Measurements from ENCODE around the gene HSPBP1.

Gene HSPBP1

DNA sequence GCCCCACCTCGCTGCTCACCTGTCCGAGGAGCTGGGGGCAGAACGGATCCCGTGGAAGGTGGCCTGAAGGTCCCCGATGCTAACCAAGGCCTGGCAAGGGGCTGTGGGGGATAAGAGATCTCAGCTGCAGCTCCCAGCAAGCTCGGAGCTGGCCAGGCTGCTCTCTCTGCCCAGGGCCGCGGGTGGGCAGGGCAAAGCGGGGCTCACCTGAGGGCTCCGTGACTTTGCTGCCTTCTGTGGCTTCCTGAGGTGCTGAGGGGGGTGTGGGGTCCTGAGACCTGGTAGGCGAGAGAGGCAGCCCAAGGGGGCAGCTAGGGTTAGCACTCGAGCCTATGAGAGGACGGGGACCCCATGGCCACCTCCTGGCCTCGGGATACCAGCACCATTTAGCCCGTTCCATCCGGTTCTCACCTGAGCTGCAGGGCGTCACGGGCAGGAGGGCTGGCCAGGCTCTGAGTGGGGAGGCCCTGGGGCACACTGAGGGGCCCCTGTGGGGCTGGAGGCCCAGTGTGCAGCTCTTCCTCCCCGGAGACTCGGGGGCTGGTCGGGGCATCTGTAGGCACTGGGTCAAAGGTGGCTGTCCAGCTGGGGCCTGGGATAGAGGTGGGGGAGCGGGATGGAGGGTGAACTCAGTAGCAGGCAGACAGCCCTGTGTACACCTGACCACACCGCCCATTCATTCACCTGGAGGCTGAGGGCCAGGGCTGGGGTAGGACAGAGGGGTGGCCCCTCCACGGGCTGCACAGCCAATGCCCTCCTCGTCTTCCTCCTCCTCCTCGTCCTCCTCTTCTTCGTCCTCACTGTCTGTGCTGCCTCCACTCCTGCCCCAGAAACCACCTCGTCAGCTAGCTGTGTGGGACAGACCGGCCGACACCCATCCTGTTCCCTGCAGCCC lies 48.3 kb downstream of the HSPBP1 start:
- H3K4me3 ChIP-seq (replicated peaks; ENCODE audit: insufficient read depth, low read length), result no peak overlapping the region
- no peak for TF ChIP-seq GABPA (IDR thresholded peaks at IDR 0.05; ENCODE audit: low read depth)
- TF ChIP-seq POLR2AphosphoS5 (IDR thresholded peaks at IDR 0.05; ENCODE audit: low read depth), result 0 out of 2 replicates have a peak, but pooled peaks have one; percentile 6
- TF ChIP-seq, protein P1, sequence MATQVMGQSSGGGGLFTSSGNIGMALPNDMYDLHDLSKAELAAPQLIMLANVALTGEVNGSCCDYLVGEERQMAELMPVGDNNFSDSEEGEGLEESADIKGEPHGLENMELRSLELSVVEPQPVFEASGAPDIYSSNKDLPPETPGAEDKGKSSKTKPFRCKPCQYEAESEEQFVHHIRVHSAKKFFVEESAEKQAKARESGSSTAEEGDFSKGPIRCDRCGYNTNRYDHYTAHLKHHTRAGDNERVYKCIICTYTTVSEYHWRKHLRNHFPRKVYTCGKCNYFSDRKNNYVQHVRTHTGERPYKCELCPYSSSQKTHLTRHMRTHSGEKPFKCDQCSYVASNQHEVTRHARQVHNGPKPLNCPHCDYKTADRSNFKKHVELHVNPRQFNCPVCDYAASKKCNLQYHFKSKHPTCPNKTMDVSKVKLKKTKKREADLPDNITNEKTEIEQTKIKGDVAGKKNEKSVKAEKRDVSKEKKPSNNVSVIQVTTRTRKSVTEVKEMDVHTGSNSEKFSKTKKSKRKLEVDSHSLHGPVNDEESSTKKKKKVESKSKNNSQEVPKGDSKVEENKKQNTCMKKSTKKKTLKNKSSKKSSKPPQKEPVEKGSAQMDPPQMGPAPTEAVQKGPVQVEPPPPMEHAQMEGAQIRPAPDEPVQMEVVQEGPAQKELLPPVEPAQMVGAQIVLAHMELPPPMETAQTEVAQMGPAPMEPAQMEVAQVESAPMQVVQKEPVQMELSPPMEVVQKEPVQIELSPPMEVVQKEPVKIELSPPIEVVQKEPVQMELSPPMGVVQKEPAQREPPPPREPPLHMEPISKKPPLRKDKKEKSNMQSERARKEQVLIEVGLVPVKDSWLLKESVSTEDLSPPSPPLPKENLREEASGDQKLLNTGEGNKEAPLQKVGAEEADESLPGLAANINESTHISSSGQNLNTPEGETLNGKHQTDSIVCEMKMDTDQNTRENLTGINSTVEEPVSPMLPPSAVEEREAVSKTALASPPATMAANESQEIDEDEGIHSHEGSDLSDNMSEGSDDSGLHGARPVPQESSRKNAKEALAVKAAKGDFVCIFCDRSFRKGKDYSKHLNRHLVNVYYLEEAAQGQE (IDR thresholded peaks at IDR 0.05; ENCODE audit: insufficient replicate concordance, low read depth), result no peak
- no peak for DNase-seq (ENCODE audit: low read depth in 1 of 2, low spot score in 1 of 2)
- H3K27ac ChIP-seq (replicated peaks), result no peak overlapping the region
- H3K27me3 ChIP-seq (ENCODE audit: insufficient read depth, poor library complexity, severe bottlenecking), result no peaks in the 10 kb centered on the region

DNA sequence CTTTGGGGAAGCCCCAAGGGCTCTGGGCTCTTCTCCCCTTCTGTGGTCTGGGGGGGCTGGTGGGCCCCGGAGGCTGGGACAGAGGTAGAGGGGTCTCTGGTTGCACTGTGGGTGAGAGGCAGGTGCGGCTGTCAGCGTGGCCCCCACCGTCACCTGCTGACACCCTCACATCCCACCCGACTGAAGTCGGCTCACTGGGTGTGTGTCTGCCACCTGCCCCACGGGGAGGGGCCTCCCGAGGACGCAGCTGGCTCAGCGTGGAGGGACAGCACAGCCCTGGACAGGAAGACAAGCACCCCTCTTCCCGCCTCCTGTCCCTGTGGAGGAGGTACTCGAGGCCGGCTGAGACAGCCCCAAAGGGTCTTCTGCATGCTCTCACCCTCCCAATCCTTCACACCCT lies 49.1 kb downstream of the HSPBP1 start:
- Histone ChIP-seq H3K4me3 (replicated peaks; ENCODE audit: insufficient read depth, low read length) (no peak overlapping the region), H3K27ac (replicated peaks) (no peak overlapping the region), H3K27me3 (ENCODE audit: insufficient read depth, poor library complexity, severe bottlenecking) (no peaks in the 10 kb centered on the region)
- TF ChIP-seq, protein P1 (IDR thresholded peaks at IDR 0.05; ENCODE audit: insufficient replicate concordance, low read depth), result no peak
- TF ChIP-seq POLR2AphosphoS5 (IDR thresholded peaks at IDR 0.05; ENCODE audit: low read depth) (no peak), SPI1 (IDR thresholded peaks at IDR 0.05; ENCODE audit: borderline replicate concordance, low read depth) (no peak), GABPA (IDR thresholded peaks at IDR 0.05; ENCODE audit: low read depth) (no peak), CTCF (IDR thresholded peaks at IDR 0.05; ENCODE audit: insufficient read depth, low read length) (no peak)
- DNase-seq (ENCODE audit: low read depth in 1 of 2, low spot score in 1 of 2), result no peak

- Histone ChIP-seq H3K27ac (replicated peaks) (no peak overlapping the region), H3K27me3 (ENCODE audit: insufficient read depth, poor library complexity, severe bottlenecking) (no peaks in the 10 kb centered on the region), H3K4me3 (replicated peaks; ENCODE audit: insufficient read depth, low read length) (no peak overlapping the region)
- no peak for DNase-seq (ENCODE audit: low read depth in 1 of 2, low spot score in 1 of 2)
- TF ChIP-seq GABPA (IDR thresholded peaks at IDR 0.05; ENCODE audit: low read depth) (no peak), SPI1 (IDR thresholded peaks at IDR 0.05; ENCODE audit: borderline replicate concordance, low read depth) (no peak), CTCF (IDR thresholded peaks at IDR 0.05; ENCODE audit: insufficient read depth, low read length) (no peak), POLR2AphosphoS5 (IDR thresholded peaks at IDR 0.05; ENCODE audit: low read depth) (no peak)
- TF ChIP-seq, protein P1 (IDR thresholded peaks at IDR 0.05; ENCODE audit: insufficient replicate concordance, low read depth), result no peak
These were observed 49.6 kb downstream of the HSPBP1 start for GRCh38 chr19:55230329-55230728.

All from HL-60 (cell line).